Measurements from ENCODE around the gene UGT2B28.
"Not testable (repeated sequence)": the region's sequence is repeated elsewhere in the genome, so short reads cannot be mapped to it uniquely, and the experiment has no call there.

UGT2B28 gene
- 0 reads per million in 4 donors for total RNA-seq

DNA sequence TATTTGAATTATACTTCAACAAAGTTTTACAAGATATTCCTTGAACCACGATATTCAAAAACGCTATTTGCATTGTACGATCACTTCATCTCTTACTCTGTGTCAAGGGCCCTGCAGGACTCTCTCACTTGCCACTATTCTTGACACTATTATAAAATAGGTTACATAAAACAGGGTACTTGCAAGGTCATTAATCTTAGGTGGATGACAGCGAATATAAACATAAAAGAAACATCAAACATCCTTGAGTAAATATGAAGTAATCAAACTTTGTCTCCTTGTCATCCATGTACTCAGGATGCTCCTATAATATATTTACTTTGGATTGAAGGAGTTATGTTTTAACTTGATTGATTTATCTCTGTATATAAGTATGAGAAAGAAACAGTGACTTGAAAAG, at the start of gene UGT2B28:
UGT2B28 (plus strand) TSS at position 395 of the 400 bp plus-strand sequence. CDS start 26 bp downstream, outside the sequence.
- not testable (repeated sequence) for DNase-seq

DNA sequence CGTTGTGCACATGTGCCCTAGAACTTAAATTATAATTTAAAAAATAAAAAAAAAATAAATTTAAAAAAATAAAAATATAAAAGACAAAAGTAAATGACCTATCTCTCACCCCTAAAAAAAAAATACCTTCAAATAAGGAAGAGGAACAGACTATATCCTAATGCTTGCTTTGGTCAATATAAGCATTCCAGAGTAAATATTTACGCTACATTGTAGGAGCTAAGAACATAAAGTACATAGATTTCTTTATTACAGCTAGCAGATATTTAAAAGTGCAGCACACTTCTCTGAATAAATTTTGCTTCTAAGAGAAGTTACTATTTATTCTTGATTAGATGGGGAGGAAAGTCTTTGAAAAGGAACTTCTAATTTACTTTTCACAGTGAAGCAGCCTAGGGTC, 41.2 kb upstream of the UGT2B28 start:
- DNase-seq: no peak

DNA sequence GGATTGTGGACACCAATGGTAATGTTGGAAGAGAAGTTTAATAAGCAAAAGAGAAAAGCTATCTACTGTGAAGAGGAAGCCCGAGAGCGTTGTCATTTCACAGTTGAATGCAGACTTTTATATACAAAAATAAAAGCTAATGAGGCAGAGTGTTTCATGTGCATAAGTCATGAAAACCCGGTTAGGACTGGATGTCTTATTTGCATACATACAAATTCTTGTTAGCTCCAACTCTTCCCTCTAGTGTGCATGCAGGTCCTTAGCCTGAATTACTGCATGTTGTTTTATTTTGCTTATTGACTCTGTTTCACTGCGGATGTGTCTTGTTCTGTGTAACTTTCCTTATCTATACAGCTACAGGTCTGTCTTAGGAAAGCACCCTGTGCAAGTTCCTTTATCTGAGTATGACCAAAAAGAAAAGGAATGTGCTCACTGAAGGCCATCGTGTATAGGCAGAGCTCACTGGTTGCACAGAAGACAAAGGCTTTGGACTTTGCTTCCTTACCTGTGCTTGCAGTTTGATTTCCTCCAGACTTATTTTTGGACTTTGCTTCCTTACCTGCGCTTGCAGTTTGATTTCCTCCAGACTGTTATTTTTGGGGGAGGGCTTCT, 40.6 kb upstream of the UGT2B28 start:
- no peak for DNase-seq

DNA sequence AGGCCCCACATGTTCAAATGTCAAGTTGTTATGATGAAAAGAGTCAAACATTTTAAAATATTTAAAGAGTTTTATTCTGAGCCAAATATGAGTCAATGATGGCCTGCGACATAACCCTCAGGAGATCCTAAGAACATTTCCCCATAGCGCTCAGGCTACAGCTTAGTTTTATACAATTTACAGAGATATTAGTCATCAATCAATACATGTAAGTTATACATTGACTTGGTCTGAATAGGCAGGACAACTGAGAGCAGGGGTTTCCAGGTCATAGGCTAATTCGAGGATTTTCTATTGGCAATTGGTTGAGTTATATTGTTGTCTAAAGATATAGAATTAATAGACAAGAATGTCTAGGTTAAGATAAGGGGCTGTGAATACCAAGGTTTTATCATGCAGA, 39.5 kb upstream of the UGT2B28 start:
- not testable (repeated sequence) for DNase-seq

DNA sequence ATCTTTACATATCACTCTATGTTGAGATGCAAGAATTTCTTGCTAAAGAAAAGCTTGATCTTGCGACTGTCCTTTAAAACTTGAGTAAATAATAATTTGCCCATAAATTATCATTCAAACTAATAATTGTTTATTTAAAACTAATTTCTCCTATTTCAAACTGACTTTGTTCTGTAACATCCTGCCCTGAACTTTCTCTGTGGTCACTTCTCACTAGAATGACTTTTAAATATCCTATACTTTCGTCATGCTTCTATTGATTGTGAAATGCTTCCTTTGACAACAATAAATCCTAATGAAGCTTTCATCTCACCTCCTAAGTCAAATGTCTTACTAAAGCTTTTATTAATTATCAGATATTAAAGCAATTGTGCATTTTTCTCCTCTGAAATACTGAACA, 38.5 kb upstream of the UGT2B28 start:
- DNase-seq: not testable (repeated sequence)

DNA sequence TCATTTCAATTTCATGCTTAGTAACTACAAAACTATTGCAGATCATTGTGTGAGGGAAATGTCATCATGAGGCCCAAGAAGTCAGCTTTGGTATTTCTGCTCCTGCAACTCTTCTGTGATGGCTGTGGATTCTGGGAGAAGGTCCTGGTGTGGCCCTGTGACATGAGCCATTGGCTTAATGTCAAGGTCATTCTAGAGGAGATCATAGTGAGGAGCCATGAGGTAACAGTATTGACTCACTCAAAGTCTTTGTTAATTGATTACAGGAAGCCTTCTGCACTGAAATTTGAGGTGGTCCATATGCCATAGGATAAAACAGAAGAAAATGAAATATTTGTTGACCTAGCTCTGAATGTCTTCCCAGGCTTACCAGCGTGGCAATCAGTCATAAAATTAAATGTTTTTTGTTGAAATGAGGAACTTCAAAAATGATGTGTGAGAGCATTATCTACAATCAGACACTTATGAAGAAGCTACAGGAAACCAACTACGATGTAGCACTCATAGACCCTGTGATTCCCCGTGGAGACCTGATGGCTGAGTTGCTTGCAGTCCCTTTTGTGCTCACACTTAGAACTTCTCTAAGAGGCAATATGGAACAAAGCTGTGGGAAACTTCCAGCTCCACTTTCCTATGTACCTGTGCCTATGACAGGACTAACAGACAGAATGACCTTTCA, 37.6 kb upstream of the UGT2B28 start:
- DNase-seq: not testable (repeated sequence)

DNA sequence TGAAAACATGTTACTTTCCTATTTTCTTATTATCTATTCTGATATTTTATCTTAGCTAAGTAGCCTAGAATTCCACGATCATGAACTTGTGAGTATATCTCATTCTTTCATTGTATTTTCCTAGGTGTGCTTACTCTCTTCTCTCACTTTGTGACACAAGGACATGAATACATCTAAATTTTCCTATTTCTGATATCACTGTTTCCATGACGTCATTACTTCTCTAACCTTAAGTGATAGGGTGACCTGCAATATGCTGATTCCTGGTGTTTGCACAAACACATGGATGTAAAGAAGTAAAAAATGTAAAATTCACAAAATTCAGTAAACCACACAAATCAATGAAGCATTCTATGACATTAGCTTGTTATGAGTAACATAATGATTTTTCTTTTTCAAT, 29.4 kb upstream of the UGT2B28 start:
- not testable (repeated sequence) for DNase-seq

DNA sequence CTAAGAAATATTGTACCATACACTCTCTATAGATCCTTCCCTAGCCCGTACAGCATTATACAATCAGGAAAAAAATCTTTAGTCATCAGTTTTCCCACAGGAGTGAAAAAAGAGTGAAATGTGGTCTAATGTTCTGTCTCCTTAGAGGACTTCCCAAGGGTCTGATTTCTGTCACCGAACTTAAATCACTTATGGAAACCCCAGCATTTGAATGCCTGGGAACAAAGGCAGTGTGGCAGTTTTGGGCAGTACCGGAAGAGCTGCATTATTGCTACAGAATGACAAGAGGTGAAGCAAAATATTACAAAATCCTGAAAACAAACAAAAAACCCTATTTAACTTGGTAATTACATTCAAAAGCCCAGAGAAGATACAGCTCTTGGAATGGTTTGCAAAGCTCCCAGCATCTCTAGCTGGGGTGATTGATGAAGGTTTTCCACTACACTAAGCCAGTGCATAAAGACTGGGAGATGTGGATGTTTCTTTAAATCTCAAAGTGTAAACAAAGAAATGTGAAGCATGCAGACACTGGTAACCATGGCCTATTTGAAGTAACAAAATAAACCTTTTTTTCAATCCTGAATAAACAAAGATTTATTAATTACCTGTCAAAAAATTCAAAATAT, 27.0 kb upstream of the UGT2B28 start:
- not testable (repeated sequence) for DNase-seq

DNA sequence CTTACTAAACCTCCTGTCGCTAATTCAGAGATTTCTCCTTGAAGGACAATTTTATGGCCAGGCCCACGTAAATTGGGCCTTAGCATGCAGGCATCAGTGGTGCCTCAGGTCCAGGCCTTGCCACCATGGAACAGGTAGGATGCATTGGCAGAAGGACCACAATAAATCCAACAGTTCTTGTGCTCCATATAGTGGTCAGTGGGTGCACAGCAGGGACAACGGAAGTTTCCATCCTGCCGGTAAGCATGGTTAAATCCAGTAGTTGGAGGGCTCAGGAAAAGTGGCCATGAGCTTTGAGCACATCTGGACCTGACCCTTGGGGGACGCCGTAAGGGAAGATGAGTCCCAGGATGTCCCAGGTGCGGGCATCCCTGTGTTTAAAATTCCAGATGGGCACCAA, 11.7 kb upstream of the UGT2B28 start:
- DNase-seq: not testable (repeated sequence)

DNA sequence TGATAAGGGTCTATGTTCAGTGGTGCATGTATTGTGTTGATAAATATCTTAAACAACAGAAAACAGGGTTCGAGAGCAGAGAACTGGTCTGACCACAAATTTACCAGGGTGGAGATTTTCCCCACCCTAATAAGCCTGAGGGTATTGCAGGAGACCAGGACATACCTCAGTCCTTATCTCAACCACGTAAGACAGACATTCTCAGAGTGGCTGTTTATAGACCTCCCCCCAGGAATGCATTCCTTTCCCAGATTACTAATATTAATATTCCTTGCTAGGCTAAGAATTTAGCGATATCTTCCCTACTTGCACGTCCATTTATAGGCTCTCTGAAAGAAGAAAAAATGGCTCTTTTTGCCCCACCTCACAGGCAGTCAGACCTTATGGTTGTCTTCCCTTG, 16.1 kb downstream of the UGT2B28 start:
- not testable (repeated sequence) for DNase-seq

DNA sequence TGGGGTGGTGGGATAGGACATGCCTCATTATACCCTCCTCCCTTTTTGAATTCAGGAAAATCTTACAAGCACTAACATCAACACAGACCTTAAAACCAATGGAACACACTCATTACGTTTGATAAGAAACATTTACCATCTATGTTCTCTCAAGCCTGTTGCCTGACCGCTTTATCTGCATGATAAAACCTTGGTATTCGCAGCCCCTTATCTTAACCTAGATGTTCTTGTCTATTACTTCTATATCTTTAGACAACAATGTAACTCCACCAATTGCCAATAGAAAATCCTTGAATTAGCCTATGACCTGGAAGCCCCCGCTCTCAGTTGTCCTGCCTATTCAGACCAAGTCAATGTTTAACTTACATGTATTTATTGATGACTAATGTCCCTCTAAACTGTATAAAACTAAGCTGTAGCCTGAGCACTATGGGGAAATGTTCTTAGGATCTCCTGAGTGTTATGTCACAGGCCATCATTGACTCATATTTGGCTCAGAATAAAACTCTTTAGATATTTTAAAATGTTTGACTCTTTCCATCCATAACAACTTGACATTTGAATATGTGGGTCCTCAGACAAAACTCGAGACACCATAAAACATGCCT, 28.3 kb downstream of the UGT2B28 start:
- not testable (repeated sequence) for DNase-seq

DNA sequence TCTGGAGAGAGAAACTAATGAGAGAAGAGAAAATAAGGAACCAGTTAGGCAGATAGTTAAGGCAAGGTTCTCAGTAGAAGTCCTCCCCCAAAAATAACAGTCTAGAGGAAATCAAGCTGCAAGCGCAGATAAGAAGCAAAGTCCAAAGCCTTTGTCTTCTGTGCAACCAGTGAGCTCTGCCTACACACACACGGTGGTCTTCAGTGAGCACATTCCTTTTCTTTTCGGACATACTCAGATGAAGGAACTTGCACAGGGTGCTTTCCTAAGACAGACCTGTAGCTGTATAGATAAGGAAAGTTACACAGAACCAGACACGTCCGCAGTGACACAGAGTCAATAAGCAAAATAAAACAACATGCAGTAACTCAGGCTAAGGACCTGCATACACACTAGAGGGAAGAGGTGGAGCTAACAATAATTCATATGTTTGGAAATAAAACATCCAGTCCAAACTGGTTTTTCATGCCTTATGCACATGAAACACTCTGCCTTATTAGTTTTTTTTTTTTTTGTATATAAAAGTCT, 29.3 kb downstream of the UGT2B28 start:
- not testable (repeated sequence) for DNase-seq

DNA sequence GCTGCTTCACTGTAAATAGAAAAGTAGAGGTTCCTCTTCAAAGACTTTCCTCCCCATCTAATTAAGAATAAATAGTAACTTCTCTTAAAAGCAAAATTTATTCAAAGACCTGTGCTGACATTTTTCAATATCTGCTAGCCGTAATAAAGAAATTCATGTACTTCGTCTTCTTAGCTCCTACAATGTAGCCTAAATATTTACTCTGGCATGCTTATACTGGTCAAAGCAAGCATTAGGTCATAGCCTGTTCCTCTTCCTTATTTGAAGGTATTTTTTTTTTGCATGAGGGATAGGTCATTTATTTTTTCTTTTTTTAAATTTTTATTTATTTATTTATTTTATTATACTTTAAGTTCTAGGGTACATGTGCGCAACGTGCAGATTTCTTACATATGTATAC, 30.0 kb downstream of the UGT2B28 start:
- DNase-seq: not testable (repeated sequence)

DNA sequence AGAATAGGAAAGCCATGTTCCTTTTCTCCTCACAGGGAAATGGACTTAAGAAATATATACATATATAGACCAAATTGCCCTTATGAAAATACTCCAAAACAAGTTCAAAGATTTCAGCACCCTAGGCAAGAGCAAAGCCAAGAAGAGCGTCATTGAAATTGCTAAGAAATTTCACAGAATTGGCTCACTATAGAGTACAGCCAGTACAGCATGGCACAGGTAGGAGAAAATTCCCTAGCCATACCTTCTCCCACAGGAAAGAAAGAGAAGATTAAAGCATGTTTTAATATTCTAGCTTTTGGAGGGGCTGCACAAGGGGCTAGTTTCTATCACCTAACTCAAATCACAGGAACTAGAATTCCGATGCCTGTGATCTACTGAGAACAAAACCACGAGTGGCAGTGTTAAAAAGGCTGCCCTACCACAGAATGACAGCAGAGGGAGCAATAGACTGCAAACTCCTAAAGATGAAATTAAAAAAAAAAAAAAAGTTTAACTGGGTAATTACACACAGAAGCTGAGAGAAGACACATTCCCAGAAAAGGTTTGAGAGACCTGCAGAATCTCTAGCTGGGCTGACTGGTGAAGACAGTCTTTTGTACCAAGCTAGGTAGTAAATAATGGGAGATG, 37.5 kb downstream of the UGT2B28 start:
- DNase-seq: not testable (repeated sequence)

DNA sequence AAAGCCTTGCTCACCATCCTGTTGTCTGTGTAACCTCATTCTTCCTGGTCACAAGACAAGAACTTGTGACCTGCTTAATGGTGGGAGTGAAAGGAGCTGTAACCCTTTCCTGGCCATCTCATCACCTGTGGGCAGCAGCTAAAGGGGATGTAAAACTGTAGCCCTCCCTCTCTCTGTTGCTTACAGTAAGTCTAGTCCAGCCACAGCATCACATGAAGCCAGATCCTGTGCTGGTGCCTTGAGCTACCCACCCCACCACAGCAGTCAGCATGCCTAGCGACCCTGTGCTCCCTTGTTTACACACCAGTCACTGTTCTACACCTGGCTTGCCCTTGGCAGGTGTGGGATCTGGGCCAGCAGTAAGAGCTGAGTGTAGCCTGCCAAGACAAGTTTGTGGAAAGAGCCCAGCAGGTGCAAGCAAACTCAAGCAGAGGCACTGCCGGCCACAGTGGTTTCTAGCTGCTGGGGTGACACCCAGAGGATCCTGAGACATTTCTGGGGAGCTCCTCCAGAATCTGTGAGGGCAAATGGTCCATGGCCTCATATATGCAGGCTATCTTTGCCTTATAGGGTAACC, 41.0 kb downstream of the UGT2B28 start:
- no peak for DNase-seq

DNA sequence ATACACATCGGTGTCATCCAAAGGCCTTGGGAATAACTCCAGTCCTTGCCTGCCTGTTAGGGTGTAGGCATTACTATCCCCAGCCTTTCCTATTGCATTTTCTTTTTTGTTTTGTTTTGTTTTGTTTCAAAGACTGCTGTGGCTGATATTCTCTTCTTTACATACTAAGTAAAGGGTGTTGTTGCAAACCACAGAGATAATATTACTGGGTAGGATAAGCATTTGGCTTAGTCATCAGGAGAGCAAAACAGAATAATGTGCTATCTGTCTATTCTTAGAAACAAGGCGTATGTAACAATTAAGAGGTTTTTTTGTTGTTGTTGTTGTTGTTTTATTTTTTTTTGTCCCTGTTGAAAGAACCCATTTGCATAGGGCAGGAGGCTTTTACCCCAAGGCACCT, 41.8 kb downstream of the UGT2B28 start:
- DNase-seq: no peak

DNA sequence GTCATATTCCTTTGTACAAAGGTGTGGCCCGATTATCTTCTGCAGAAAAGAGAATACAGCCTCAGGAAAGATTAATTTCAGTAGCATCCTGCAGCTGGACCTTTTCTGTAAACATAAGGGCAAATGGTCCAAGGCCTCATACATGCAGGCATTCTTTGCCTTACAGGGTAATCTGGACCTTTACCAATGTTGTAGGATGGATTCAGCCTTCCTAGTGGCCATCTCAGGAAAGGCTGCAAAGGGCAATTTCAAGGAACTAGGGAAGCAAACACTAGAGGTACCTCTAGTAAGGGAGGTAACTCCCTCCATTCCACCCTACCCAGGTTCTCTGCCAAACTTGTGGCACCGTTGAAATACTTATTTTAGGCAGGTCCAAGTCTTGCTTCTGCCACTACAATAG, 43.0 kb downstream of the UGT2B28 start:
- DNase-seq: no peak

DNA sequence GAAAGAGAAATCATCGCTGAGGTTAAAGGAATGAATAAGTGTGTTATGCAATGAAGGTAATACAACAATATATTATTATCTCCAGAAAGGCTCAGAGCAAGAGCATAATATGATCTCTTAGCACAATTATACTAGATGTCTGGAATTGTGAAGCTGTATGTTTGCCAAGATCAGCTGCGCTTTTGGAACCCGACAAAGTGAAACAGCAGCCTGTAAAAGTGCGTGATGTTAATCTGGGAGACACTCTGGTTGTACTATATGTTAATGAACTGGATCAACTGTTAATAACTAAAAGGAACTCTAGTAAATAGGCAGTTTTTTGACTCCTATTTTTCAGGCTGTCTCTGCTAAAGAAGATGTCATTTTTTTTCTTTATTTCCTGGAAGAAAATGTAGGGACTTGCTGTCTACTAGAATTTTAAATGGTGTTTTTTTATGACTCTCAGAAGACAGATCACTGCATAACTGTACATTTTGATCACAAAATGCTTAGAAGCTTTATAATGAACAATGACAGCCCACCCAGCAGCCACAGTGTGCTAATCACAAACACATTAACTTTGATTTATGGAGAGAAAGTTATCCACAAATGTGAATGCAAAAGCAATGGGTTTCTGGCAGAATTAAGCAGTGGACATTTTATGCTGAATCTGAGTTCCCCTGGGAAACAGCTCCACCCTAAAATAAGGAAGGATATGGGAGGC, 50.2 kb downstream of the UGT2B28 start:
- no peak for DNase-seq

DNA sequence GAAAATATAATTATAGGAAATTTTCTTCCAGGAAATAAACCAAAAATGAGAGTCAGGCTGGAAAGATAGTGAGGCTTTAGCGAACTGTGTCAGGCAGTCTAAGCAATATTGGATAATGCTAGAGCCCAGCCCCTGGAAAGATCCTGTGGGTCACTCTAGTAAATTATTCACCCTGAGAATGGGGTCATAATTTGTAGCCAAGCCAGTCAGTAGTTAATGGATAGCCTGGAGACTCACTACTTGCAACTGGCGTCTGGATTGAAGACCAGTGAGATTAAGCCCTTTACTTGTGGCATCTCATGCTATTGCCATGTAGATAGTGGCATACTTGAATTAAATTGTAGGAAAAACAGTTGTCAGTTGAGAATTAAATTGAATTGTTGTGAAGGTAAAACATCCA, 51.0 kb downstream of the UGT2B28 start:
- DNase-seq: not testable (repeated sequence)

DNA sequence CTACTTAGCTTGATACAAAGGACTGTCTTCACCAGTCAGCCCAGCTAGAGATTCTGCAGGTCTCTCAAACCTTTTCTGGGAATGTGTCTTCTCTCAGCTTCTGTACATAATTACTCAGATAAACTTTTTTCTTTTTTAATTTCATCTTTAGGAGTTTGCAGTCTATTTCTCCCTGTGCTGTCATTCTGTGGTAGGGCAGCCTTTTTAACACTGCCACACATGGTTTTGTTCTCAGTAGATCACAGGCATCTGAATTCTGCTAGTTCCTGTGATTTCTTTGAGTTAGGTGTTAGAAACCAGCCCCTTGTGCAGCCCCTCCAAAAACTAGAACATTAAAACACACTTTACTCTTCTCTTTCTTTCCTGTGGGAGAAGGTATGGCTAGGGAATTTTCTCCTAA, 55.2 kb downstream of the UGT2B28 start:
- not testable (repeated sequence) for DNase-seq

DNA sequence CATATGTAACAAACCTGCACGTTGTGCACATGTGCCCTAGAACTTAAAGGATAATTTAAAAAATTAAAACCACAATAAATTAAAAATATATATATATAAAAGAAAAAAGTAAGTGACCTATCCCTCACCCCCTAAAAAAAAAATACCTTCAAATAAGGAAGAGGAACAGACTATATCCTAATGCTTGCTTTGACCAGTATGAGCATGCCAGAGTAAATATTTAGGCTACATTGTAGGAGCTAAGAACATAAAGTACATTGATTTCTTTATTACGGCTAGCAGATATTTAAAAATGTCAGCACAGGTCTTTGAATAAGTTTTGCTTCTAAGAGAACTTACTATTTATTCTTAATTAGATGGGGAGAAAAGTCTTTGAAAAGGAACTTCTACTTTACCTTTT, 62.8 kb downstream of the UGT2B28 start:
- DNase-seq: not testable (repeated sequence)
